Measurements from ENCODE around the gene DAB1. TPM values are rescaled to one million over a fixed set of nuclear protein-coding genes. Genes with fewer than 3 reads are reported as not detected.

DAB1 gene
- total RNA-seq, 1 donor from 2014 or later, result 0.27 TPM

- H3K27me3 Mint-ChIP-seq (ENCODE audit: unreplicated experiment), result peaks cover 47% of the 10 kb centered on the region
- no peak for TF ChIP-seq CTCF (IDR thresholded peaks at IDR 0.05)
- H3K4me3 Mint-ChIP-seq (ENCODE audit: unreplicated experiment), result no peak overlapping the region
- H3K4me1 Mint-ChIP-seq (ENCODE audit: unreplicated experiment), result no peaks in the 10 kb centered on the region
- H3K9me3 Mint-ChIP-seq (ENCODE audit: unreplicated experiment), result no peaks in the 10 kb centered on the region
- H3K36me3 Mint-ChIP-seq (ENCODE audit: unreplicated experiment), result no peaks in the 10 kb centered on the region
- no peak overlapping the region for H3K27ac Mint-ChIP-seq (ENCODE audit: unreplicated experiment)
- DNase-seq (ENCODE audit: extremely low spot score, unreplicated experiment), result no peak
Observed at GRCh38 chr1:57450981-57451380, 27.1 kb upstream of the DAB1 start.

- Mint-ChIP-seq H3K4me3 (ENCODE audit: unreplicated experiment) (no peak overlapping the region), H3K9me3 (ENCODE audit: unreplicated experiment) (no peaks in the 10 kb centered on the region), H3K4me1 (ENCODE audit: unreplicated experiment) (no peaks in the 10 kb centered on the region), H3K27me3 (ENCODE audit: unreplicated experiment) (peaks cover 48% of the 10 kb centered on the region), H3K36me3 (ENCODE audit: unreplicated experiment) (no peaks in the 10 kb centered on the region), H3K27ac (ENCODE audit: unreplicated experiment) (no peak overlapping the region)
- TF ChIP-seq CTCF (IDR thresholded peaks at IDR 0.05), result no peak
- DNase-seq (ENCODE audit: extremely low spot score, unreplicated experiment), result no peak
Observed at GRCh38 chr1:57447551-57447950, 23.7 kb upstream of the DAB1 start.

- Mint-ChIP-seq H3K4me1 (ENCODE audit: unreplicated experiment) (no peaks in the 10 kb centered on the region), H3K36me3 (ENCODE audit: unreplicated experiment) (no peaks in the 10 kb centered on the region), H3K9me3 (ENCODE audit: unreplicated experiment) (no peaks in the 10 kb centered on the region), H3K4me3 (ENCODE audit: unreplicated experiment) (no peak overlapping the region), H3K27me3 (ENCODE audit: unreplicated experiment) (peaks cover 22% of the 10 kb centered on the region), H3K27ac (ENCODE audit: unreplicated experiment) (no peak overlapping the region)
- no peak for DNase-seq (ENCODE audit: extremely low spot score, unreplicated experiment)
- TF ChIP-seq CTCF (IDR thresholded peaks at IDR 0.05), result no peak
Observed at GRCh38 chr1:57443004-57443403, 19.1 kb upstream of the DAB1 start.

GRCh38 chr1:57440096-57440495, 16.2 kb upstream of the DAB1 start:
- H3K27me3 Mint-ChIP-seq (ENCODE audit: unreplicated experiment), result peaks cover 17% of the 10 kb centered on the region
- no peaks in the 10 kb centered on the region for H3K4me1 Mint-ChIP-seq (ENCODE audit: unreplicated experiment)
- H3K27ac Mint-ChIP-seq (ENCODE audit: unreplicated experiment), result no peak overlapping the region
- no peaks in the 10 kb centered on the region for H3K36me3 Mint-ChIP-seq (ENCODE audit: unreplicated experiment)
- H3K9me3 Mint-ChIP-seq (ENCODE audit: unreplicated experiment), result no peaks in the 10 kb centered on the region
- no peak overlapping the region for H3K4me3 Mint-ChIP-seq (ENCODE audit: unreplicated experiment)
- DNase-seq (ENCODE audit: extremely low spot score, unreplicated experiment), result no peak
- no peak for TF ChIP-seq CTCF (IDR thresholded peaks at IDR 0.05)

- no peaks in the 10 kb centered on the region for H3K9me3 Mint-ChIP-seq (ENCODE audit: unreplicated experiment)
Observed at GRCh38 chr1:57431400-57431799, 7.5 kb upstream of the DAB1 start.

More at GRCh38 chr1:57431400-57431799, 7.5 kb upstream of the DAB1 start:
- Mint-ChIP-seq H3K4me1 (ENCODE audit: unreplicated experiment) (no peaks in the 10 kb centered on the region), H3K4me3 (ENCODE audit: unreplicated experiment) (no peak overlapping the region), H3K27me3 (ENCODE audit: unreplicated experiment) (peaks cover 16% of the 10 kb centered on the region), H3K27ac (ENCODE audit: unreplicated experiment) (no peak overlapping the region), H3K36me3 (ENCODE audit: unreplicated experiment) (no peaks in the 10 kb centered on the region)
- DNase-seq (ENCODE audit: extremely low spot score, unreplicated experiment), result no peak
- TF ChIP-seq CTCF (IDR thresholded peaks at IDR 0.05), result no peak

Data from osteocyte (in vitro differentiated cells).